GM12878 (cell line): ENCODE measurements around the gene CYTH2. TPM values are rescaled to one million over a fixed set of nuclear protein-coding genes. Genes with fewer than 3 reads are reported as not detected.

Experiments used
- ATAC-seq: fragments of 200-7000 bp; cut with Tn5 transposase; 3 replicates; pipeline ENCODE4 v1.9.1; 2020; ENCODE audit warnings: mild to moderate bottlenecking, moderate library complexity
- BruUV-seq: library from RNA; stranded (reverse); fragments of 400-500 nt; replicated peaks from 2 replicates; lab custom pipeline; 2021; lab: Mats Ljungman, UMichigan
- CTCF ChIA-PET: fragments of 300-600 bp; sonication (Branson Sonifier 250); formaldehyde crosslinking; extraction: SDS; loops from one replicate; lab custom pipeline; 2021; ENCODE audit warnings: inconsistent platforms; lab: Yijun Ruan, JAX
- POLR2A ChIA-PET: fragments of 350-600 bp; formaldehyde crosslinking; extraction: SDS; loops from one replicate; lab custom pipeline; 2021; ENCODE audit warnings: inconsistent platforms; lab: Charles Lee
- RAD21 ChIA-PET: fragments of 300-600 bp; sonication (Branson Sonifier 250); formaldehyde crosslinking; loops from one replicate; lab custom pipeline; 2023; ENCODE audit warnings: antibody characterized with exemption; ENCODE audit not compliant: unreplicated experiment; lab: Charles Lee
- SMC1A ChIA-PET: fragments of 300-600 bp; sonication (Branson Sonifier 250); formaldehyde crosslinking; loops from one replicate; lab custom pipeline; 2023; ENCODE audit not compliant: unreplicated experiment, uncharacterized antibody; lab: Charles Lee
- DNase-seq: peaks from one replicate; pipeline ENCODE4 v3.0.0-alpha.2; 2011; ENCODE audit warnings: low read depth, low spot score
- FAIRE-seq: peaks from 3 replicates; lab custom pipeline; 2011; peaks lifted over from hg19 to GRCh38; lab: Jason Lieb, UNC
- H2AFZ ChIP-seq: 2 replicates; pipeline ENCODE4 v1.6.0; 2011; ENCODE audit warnings: low read depth, low read length, control low read depth; ENCODE audit not compliant: control insufficient read depth
- H3K27ac ChIP-seq: 2 replicates; pipeline ENCODE4 v1.5.1; 2011; ENCODE audit warnings: control low read depth; ENCODE audit not compliant: control insufficient read depth, insufficient read depth
- H3K27me3 ChIP-seq, 2 experiments: replicated peaks in 1 of 2; 2 replicates each; pipeline versions ENCODE4 v1.6.0 to v1.6.1; 2011; ENCODE audit warnings: low read length in 1 of 2; ENCODE audit not compliant: control insufficient read depth in 2 of 2, insufficient read depth in 2 of 2
- H3K36me3 ChIP-seq, 2 experiments: 2 replicates each; pipeline ENCODE4 v1.5.1; 2011; ENCODE audit warnings: low read length in 1 of 2; ENCODE audit not compliant: control insufficient read depth in 2 of 2, insufficient read depth in 2 of 2
- H3K4me1 ChIP-seq: 2 replicates; pipeline ENCODE4 v1.6.1; 2011; ENCODE audit warnings: mild to moderate bottlenecking, low read length, moderate library complexity, mixed read lengths; ENCODE audit not compliant: control insufficient read depth, insufficient read depth
- H3K4me2 ChIP-seq: 2 replicates; pipeline ENCODE4 v1.6.0; 2011; ENCODE audit warnings: control low read depth; ENCODE audit not compliant: control insufficient read depth, insufficient read depth
- H3K4me3 ChIP-seq: fragments of 200-600 bp; sonication (generic); 2 replicates; pipeline ENCODE4 v1.5.1; 2016
- H3K79me2 ChIP-seq: 2 replicates; pipeline ENCODE4 v1.6.0; 2011; ENCODE audit warnings: low read length; ENCODE audit not compliant: control insufficient read depth, insufficient read depth
- H3K9ac ChIP-seq: 2 replicates; pipeline ENCODE4 v1.8.0; 2011; ENCODE audit warnings: low read length, control low read depth, mixed read lengths; ENCODE audit not compliant: control insufficient read depth, insufficient read depth
- H3K9me3 ChIP-seq: replicated peaks from 3 replicates; pipeline ENCODE4 v1.5.1; 2011; ENCODE audit warnings: mild to moderate bottlenecking, low read length; ENCODE audit not compliant: control insufficient read depth, insufficient read depth
- H4K20me1 ChIP-seq: 2 replicates; pipeline ENCODE4 v1.6.0; 2011; ENCODE audit not compliant: control insufficient read depth, insufficient read depth
- DPF2 ChIP-seq: fragments of 450-650 bp; IDR thresholded peaks from 2 replicates; pipeline ENCODE4 v1.6.1; 2017; ENCODE audit warnings: mild to moderate bottlenecking
- NFYA ChIP-seq: IDR thresholded peaks from 2 replicates; pipeline ENCODE4 v1.6.1; 2011; ENCODE audit warnings: low read depth, mild to moderate bottlenecking, low read length, improper control_type of control experiment, borderline replicate concordance
- RB1 ChIP-seq: fragments of 450-650 bp; formaldehyde crosslinking; IDR thresholded peaks from 2 replicates; pipeline ENCODE4 v1.6.1; 2017; ENCODE audit warnings: mild to moderate bottlenecking, borderline replicate concordance
- REST ChIP-seq: IDR thresholded peaks from 2 replicates; pipeline ENCODE4 v1.6.1; 2012; ENCODE audit warnings: mild to moderate bottlenecking, low read depth, low read length
- SP1 ChIP-seq: IDR thresholded peaks from one replicate; pipeline ENCODE4 v1.6.1; 2011; ENCODE audit warnings: low read depth, low read length
- SUPT20H ChIP-seq: IDR thresholded peaks from 2 replicates; pipeline ENCODE4 v1.6.1; 2011; ENCODE audit warnings: low read depth, mild to moderate bottlenecking, low read length, moderate library complexity, borderline replicate concordance; ENCODE audit not compliant: control insufficient read depth
- ZBTB40 ChIP-seq: fragments of 450-650 bp; IDR thresholded peaks from 2 replicates; pipeline ENCODE4 v1.6.1; 2016; ENCODE audit warnings: mild to moderate bottlenecking, moderate library complexity, borderline replicate concordance
- WGBS: methylation state at CpG from one replicate; pipeline ENCODE4 v1.1.6; 2016; ENCODE audit warnings: low lambda C conversion rate; ENCODE audit not compliant: insufficient replicate concordance, insufficient coverage; ENCODE audit errors: missing lambda C conversion rate; 5-methylcytosine and 5-hydroxymethylcytosine counted together
- in situ Hi-C: fragments of 300-500 bp; cut with MboI; formaldehyde crosslinking; loops from 9 replicates; pipeline ENCODE4 v1.14.3; 2018; ENCODE audit warnings: mixed read lengths
- intact Hi-C: fragments of 100-400 bp; cut with micrococcal nuclease; formaldehyde crosslinking; loops from one replicate; pipeline ENCODE4 v1.14.2; 2022; ENCODE audit not compliant: unreplicated experiment
- polyA plus RNA-seq, 11 experiments: library from polyadenylated mRNA; depleted of rRNA in 4 of 11; unstranded in 6 of 11; stranded (reverse) in 5 of 11; fragments of >200 nt; fragmentation: Nextera tagmentation in 4 of 11; fragmentation: Illumina TruSeq in 1 of 11; extraction: Ambion mirVana in 4 of 11; extraction: Trizol in 1 of 11; gene quantifications; 1 replicate in 1 of 11; 2 replicates in 10 of 11; pipeline versions ENCODE4 v1.2.1 to v1.2.3, GENCODE V29; 2011 to 2016; ENCODE audit warnings: inconsistent platforms in 2 of 11, missing spikeins in 2 of 11, low read depth in 1 of 11
- total RNA-seq, 4 experiments: library from RNA; depleted of rRNA in 3 of 4; stranded (reverse); fragments of >200 nt in 3 of 4; fragmentation: Illumina TruSeq in 1 of 4; extraction: Trizol in 1 of 4; gene quantifications; 2 replicates each; pipeline versions ENCODE4 v1.2.1 to v1.2.3, GENCODE V29; 2013 to 2021

CYTH2 gene
- total and polyA plus RNA-seq, 10 of the 15 experiments (the other 5 are each of a cell fraction or from before 2014, with no cell fraction given): 1.3 to 31.9 (median 22.2) TPM

GRCh38 chr19:48477067-48477685 is 8.0 kb downstream of the CYTH2 start:
- H3K36me3 ChIP-seq: peaks cover 3 to 11% of the 10 kb centered on the region in 2 experiments; a peak in 3 of 4 replicates
- WGBS: 26% methylated on average over 6 of the region's 10 CpGs
- no peak overlapping the region for H2AFZ ChIP-seq
- ChIA-PET SMC1A (no interaction called here), CTCF (no interaction called here), RAD21 (no interaction called here), POLR2A (no interaction called here)
- H3K79me2 ChIP-seq: no peaks in the 10 kb centered on the region
- H3K9ac ChIP-seq: no peak overlapping the region
- no peak for TF ChIP-seq SUPT20H
- H3K4me1 ChIP-seq: no peaks in the 10 kb centered on the region
- no peak overlapping the region for H3K4me3 ChIP-seq
- no TSS peak for BruUV-seq
- intact Hi-C loops (no loop called here), in situ Hi-C loops (no loop called here)
- no peaks in the 10 kb centered on the region for H3K9me3 ChIP-seq
- no peak for FAIRE-seq
- no peak for ATAC-seq
- no peaks in the 10 kb centered on the region for H3K27me3 ChIP-seq
- no peaks in the 10 kb centered on the region for H4K20me1 ChIP-seq
- no peak overlapping the region for H3K27ac ChIP-seq
- no peak for DNase-seq
- no peak overlapping the region for H3K4me2 ChIP-seq

- no peak overlapping the region for H3K9ac ChIP-seq
- H3K27me3 ChIP-seq: no peaks in the 10 kb centered on the region
- no peak for TF ChIP-seq NFYA
- no peak for TF ChIP-seq ZBTB40
- no peak for TF ChIP-seq DPF2
- TF ChIP-seq REST: no peak
- no peak for TF ChIP-seq SP1
- no peak for TF ChIP-seq RB1
- no peak for ATAC-seq
- POLR2A ChIA-PET: no interaction called here
- no peak overlapping the region for H3K27ac ChIP-seq
- SMC1A ChIA-PET: no interaction called here
- H3K4me3 ChIP-seq: no peak overlapping the region
- RAD21 ChIA-PET: no interaction called here
- H3K4me1 ChIP-seq: no peaks in the 10 kb centered on the region
- CTCF ChIA-PET: interaction anchor here (1.9 kb wide), 1 partner anchor 12 kb away, joined by 6 read pairs; no protein-coding TSS in a partner anchor
- in situ Hi-C loops: no loop called here
- WGBS: 82% methylated on average over 18 of the region's 22 CpGs
- no TSS peak for BruUV-seq
- no peak for FAIRE-seq
- H3K36me3 ChIP-seq: peaks cover 3 to 11% of the 10 kb centered on the region in 2 experiments; a peak in 3 of 4 replicates
- H4K20me1 ChIP-seq: no peaks in the 10 kb centered on the region
- intact Hi-C loops: no loop called here
- DNase-seq: no peak
- H3K4me2 ChIP-seq: no peak overlapping the region
- H2AFZ ChIP-seq: no peak overlapping the region
- H3K9me3 ChIP-seq: no peaks in the 10 kb centered on the region
- H3K79me2 ChIP-seq: no peaks in the 10 kb centered on the region
Observed at GRCh38 chr19:48477698-48478338, 8.6 kb downstream of the CYTH2 start.
